Spleen (tissue), 7 donors: ENCODE measurements around the gene FGF14.

Source experiments
- POLR2A ChIP-seq, 3 donors: fragments of 450-650 bp; IDR thresholded peaks; one replicate each; pipeline ENCODE4 v1.5.1; 2017; ENCODE audit warnings: antibody characterized with exemption in 3 of 3, mild to moderate bottlenecking in 1 of 3
- TF ChIP-seq, protein P1 (sequence below), 11 experiments: fragments of 200-600 bp in 7 of 11; fragments of 450-650 bp in 4 of 11; sonication (generic) in 4 of 11; IDR thresholded peaks in 8 of 11; conservative IDR thresholded peaks in 3 of 11; 1 replicate in 7 of 11; 2 replicates in 4 of 11; pipeline versions ENCODE4 v1.4.0 to v1.8.0; 2016 to 2021; ENCODE audit warnings: antibody characterized with exemption in 11 of 11, inconsistent platforms in 4 of 11, mild to moderate bottlenecking in 1 of 11
- donor health status: DM: no; HTN: no; CAD: no; lungs with moderate emphysema.
- donor health status: DM: no; HTN: no; CAD: no.
- donor health status: DM: no; HTN: no; CAD: no.

DNA sequence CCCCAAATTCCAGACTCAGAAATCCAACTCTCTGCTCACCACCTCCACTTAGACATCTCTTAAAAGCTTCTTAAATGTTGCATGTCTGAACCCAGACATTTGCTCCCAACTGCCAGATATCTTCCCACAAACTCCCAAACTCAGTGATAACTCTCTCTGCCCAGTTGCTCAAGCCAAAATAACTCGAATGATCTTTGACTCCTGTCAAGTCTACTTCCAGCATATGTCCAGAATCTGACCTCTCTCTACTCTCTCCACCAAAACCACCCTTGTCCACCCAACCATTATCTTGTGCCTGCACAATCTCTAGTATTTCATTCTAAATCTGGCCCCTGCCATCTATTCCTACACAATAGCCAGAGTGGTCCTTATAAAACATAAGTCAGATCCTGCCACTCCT, 99.3 kb downstream of the FGF14 start:
- TF ChIP-seq, protein P1, sequence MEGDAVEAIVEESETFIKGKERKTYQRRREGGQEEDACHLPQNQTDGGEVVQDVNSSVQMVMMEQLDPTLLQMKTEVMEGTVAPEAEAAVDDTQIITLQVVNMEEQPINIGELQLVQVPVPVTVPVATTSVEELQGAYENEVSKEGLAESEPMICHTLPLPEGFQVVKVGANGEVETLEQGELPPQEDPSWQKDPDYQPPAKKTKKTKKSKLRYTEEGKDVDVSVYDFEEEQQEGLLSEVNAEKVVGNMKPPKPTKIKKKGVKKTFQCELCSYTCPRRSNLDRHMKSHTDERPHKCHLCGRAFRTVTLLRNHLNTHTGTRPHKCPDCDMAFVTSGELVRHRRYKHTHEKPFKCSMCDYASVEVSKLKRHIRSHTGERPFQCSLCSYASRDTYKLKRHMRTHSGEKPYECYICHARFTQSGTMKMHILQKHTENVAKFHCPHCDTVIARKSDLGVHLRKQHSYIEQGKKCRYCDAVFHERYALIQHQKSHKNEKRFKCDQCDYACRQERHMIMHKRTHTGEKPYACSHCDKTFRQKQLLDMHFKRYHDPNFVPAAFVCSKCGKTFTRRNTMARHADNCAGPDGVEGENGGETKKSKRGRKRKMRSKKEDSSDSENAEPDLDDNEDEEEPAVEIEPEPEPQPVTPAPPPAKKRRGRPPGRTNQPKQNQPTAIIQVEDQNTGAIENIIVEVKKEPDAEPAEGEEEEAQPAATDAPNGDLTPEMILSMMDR (IDR thresholded peaks at IDR 0.05 in 8 of 11, conservative IDR thresholded peaks at IDR 0.05 in 3 of 11), result no peak
- TF ChIP-seq POLR2A (IDR thresholded peaks at IDR 0.05), result no peak
